ENCODE results near the gene CYP27C1.
"Not testable (repeated sequence)": the region's sequence is repeated elsewhere in the genome, so short reads cannot be mapped to it uniquely, and the experiment has no call there.

Gene CYP27C1

GRCh38 chr2:127225186-127225960 is 5.3 kb upstream of the CYP27C1 start:
- DNase-seq: no peak
- no peak overlapping the region for H3K4me3 ChIP-seq (ENCODE audit: low read depth, low read length)
- H3K36me3 ChIP-seq: no peaks in the 10 kb centered on the region
- H3K4me1 ChIP-seq: no peaks in the 10 kb centered on the region
- H3K27me3 ChIP-seq: peaks cover under 1% of the 10 kb centered on the region; the same call in 1 of the 2 replicates
- TF ChIP-seq CTCF (IDR thresholded peaks at IDR 0.05; ENCODE audit: low read depth, low read length): no peak
- no peaks in the 10 kb centered on the region for H3K9me3 ChIP-seq

GRCh38 chr2:127224135-127224534 is 4.0 kb upstream of the CYP27C1 start:
- H3K9me3 ChIP-seq; DNase-seq; H3K4me1 ChIP-seq; H3K27me3 ChIP-seq; H3K4me3 ChIP-seq (ENCODE audit: low read depth, low read length); H3K36me3 ChIP-seq: not testable (repeated sequence)

GRCh38 chr2:127220768-127221527 is 849 bp upstream of the CYP27C1 start:
- no peaks in the 10 kb centered on the region for H3K9me3 ChIP-seq
- H3K4me1 ChIP-seq: no peaks in the 10 kb centered on the region
- no peak for DNase-seq
- no peak overlapping the region for H3K4me3 ChIP-seq (ENCODE audit: low read depth, low read length)
- H3K36me3 ChIP-seq: no peaks in the 10 kb centered on the region
- TF ChIP-seq CTCF (IDR thresholded peaks at IDR 0.05; ENCODE audit: low read depth, low read length): no peak
- peaks cover 19% of the 10 kb centered on the region for H3K27me3 ChIP-seq

GRCh38 chr2:127219171-127220070 is 678 bp downstream of the CYP27C1 start:
- H3K4me3 ChIP-seq (ENCODE audit: low read depth, low read length): peak overlapping the region; percentile 31
- no peaks in the 10 kb centered on the region for H3K9me3 ChIP-seq
- no peaks in the 10 kb centered on the region for H3K36me3 ChIP-seq
- DNase-seq: peak; percentile 19
- H3K27me3 ChIP-seq: peaks cover 19% of the 10 kb centered on the region
- no peak for TF ChIP-seq CTCF (IDR thresholded peaks at IDR 0.05; ENCODE audit: low read depth, low read length)
- H3K4me1 ChIP-seq: no peaks in the 10 kb centered on the region

GRCh38 chr2:127218812-127219170 is 1.3 kb downstream of the CYP27C1 start:
- Histone ChIP-seq H3K9me3 (no peaks in the 10 kb centered on the region), H3K36me3 (no peaks in the 10 kb centered on the region), H3K4me3 (ENCODE audit: low read depth, low read length) (peak overlapping the region; percentile 31), H3K27me3 (peaks cover 19% of the 10 kb centered on the region), H3K4me1 (no peaks in the 10 kb centered on the region)
- DNase-seq: no peak
- TF ChIP-seq CTCF (IDR thresholded peaks at IDR 0.05; ENCODE audit: low read depth, low read length): no peak

Measured in BE2C (cell line).